Measurements from ENCODE around the gene DNAJA3.
A peak's percentile ranks its signal among the peaks of the same experiment; 100 is the strongest.

DNAJA3 gene

DNA sequence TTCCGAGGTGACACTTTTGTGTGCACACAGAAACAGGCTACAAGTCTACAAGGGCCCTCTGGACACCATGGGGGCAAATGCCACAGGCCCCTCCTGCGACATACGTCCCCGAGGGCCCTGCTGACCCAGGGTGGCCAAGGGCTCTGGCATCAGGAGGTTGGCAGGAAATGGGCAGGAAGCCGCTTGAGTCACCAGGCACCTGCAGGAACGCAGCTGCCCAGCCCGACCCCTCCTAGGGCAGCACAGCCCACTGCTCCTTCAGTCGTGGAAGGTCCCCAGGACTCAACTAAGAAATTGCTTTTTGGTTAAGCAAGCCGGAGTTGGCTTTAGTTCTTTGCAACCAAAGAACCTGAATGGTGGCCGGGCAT, 17.4 kb upstream of the DNAJA3 start:
- Histone ChIP-seq H3K4me1 (ENCODE audit: insufficient read depth, low read length) (no peaks in the 10 kb centered on the region), H3K36me3 (ENCODE audit: insufficient read depth, low read length) (no peaks in the 10 kb centered on the region), H3K9ac (ENCODE audit: low read depth, low read length) (no peak overlapping the region), H3K9me3 (ENCODE audit: control insufficient read depth, insufficient read depth, low read length) (no peaks in the 10 kb centered on the region)

DNA sequence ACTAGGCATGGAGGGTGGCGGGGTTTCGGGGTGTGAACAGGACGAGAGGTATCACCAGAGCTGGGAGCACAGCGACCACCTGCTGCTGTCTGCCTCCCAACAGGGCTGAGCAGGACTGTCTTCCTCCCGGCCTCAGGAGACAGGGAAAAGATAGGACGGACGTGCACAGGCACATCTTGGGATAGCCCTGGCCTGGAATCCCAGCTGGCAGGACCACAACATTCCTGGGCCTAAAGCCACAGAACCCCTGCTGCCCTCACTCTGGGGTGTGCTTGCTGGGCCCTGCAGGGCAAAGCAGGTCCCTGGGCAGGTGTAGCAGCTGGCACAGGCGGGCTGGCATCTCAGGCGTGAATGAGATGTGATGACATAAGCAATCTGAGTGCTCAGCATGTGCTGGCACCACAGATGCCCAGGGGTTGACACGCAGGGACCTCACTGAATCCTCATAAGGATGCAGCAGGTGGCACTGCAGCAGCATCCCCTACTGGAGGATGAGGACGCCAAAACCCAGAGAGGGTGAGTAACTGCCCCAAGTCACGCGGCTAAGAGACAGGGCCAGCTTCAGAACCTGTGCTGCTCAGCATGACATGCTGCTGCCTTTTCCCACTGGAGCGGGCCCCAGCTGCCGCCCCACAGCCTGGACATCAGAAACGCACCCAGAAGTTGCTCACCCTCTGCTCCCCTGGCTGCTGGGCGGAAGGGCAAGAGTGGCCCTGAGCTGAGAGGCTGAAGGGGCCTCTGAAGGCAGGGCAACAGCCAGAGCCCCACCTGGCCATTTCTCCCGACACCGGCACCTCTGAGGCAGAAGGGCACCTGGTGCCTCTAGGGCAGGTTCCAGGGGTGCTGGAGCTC, 16.4 kb upstream of the DNAJA3 start:
- no peaks in the 10 kb centered on the region for H3K9me3 ChIP-seq (ENCODE audit: control insufficient read depth, insufficient read depth, low read length)
- H3K36me3 ChIP-seq (ENCODE audit: insufficient read depth, low read length): no peaks in the 10 kb centered on the region
- H3K4me1 ChIP-seq (ENCODE audit: insufficient read depth, low read length): no peaks in the 10 kb centered on the region
- no peak overlapping the region for H3K9ac ChIP-seq (ENCODE audit: low read depth, low read length)

DNA sequence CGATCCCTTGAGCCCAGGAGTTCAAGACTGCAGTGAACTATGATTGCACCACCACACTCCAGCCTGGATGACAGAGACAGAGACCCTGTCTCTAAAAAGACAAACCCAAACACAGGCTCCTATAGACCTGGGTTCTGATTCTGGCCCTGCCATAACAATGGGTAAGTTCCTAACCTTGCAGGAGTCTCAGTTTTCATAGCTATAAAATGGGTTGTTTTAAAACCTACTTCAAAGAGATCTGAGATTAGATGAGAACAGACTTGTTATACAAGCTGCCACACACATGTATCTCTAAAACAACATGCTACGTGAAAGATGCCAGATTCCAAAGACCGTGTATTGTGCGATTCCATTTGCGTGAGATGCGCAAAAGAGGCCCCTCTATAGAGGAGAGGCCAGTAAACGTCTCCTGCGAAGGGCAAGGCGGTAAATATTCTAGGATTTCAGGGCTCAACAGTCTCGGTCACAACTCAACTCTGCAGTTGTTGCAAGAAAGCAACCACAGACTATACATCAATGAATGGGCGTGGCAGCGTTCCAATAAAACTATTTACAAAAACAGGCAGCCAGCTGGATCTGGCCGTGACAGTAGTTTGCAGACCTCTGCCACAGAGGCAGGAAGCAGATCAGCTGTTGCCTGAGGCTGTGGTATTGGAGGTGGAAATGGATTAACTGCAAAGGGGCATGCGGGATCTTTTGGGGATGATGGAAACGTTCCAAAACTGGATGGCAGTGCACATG, 15.2 kb upstream of the DNAJA3 start:
- H3K4me1 ChIP-seq (ENCODE audit: insufficient read depth, low read length): peaks cover 6% of the 10 kb centered on the region; the same call in 1 of the 2 replicates
- H3K9me3 ChIP-seq (ENCODE audit: control insufficient read depth, insufficient read depth, low read length): no peaks in the 10 kb centered on the region
- H3K36me3 ChIP-seq (ENCODE audit: insufficient read depth, low read length): no peaks in the 10 kb centered on the region
- no peak overlapping the region for H3K9ac ChIP-seq (ENCODE audit: low read depth, low read length)

DNA sequence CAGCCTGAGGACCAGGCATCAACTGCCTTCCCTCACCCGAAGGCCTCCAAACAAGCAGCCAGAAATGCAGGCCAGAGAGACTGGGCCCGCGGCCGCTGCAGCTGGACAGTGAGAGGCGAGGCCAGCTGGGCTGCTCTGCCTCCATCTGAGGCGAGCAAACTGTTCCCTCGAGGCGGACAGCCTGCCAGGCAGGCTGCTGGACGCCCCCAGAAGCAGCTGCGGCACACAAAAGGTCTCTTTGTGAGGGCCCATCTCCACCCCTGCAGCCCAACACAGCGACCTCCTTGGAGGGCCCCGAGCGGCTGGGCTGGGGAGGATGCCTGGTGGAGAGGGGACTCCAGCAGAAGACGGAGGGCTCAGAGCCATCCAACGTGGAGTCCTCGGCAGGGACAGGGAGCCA, 14.0 kb upstream of the DNAJA3 start:
- Histone ChIP-seq H3K36me3 (ENCODE audit: insufficient read depth, low read length) (no peaks in the 10 kb centered on the region), H3K9ac (ENCODE audit: low read depth, low read length) (no peak overlapping the region), H3K4me1 (ENCODE audit: insufficient read depth, low read length) (peaks cover 7% of the 10 kb centered on the region; the same call in 1 of the 2 replicates)

DNA sequence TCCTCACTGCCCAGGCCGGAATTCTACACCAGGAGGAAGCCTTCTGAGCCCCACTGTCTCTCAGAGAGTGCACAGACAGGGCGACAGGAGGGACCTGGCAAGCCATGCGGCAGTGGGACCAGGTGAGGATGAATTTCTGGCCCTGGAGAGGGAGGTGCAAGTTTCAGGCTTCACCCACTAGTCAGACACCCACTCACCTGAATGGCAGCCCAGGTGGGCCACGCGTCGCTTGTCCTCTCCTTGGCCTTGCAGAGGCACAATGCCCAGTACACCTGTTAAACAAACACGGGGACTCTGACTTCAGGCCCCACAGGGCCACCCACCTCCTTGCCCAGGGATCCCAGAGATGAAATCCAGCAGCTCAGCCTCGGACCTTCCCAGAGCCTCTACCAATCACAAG, 13.5 kb upstream of the DNAJA3 start:
- Histone ChIP-seq H3K4me1 (ENCODE audit: insufficient read depth, low read length) (peaks cover 7% of the 10 kb centered on the region; the same call in 1 of the 2 replicates), H3K9me3 (ENCODE audit: control insufficient read depth, insufficient read depth, low read length) (no peaks in the 10 kb centered on the region), H3K36me3 (ENCODE audit: insufficient read depth, low read length) (no peaks in the 10 kb centered on the region), H3K9ac (ENCODE audit: low read depth, low read length) (no peak overlapping the region)

More for the DNA sequence above, 14.0 kb upstream of the DNAJA3 start:
- no peaks in the 10 kb centered on the region for H3K9me3 ChIP-seq (ENCODE audit: control insufficient read depth, insufficient read depth, low read length)

DNA sequence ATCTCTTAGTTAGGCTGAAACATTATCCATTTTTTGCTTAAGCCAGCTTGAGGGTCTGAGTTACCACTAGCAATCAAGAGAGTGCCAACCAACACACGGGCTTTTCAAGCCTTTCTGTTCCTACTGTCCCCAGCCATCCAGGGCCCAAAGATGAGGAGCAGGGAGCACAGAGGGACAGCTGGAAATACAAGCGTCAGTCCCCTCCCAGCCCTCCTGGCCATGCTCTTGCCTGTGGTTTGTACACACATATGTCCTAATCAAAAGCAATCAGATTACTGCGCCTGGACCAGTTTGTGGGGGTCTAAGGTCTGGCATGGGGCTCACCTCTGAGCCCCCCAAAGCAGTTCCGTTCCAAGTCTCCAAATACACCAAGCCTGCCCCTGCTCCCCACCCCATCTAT, 12.8 kb upstream of the DNAJA3 start:
- Histone ChIP-seq H3K9me3 (ENCODE audit: control insufficient read depth, insufficient read depth, low read length) (no peaks in the 10 kb centered on the region), H3K36me3 (ENCODE audit: insufficient read depth, low read length) (no peaks in the 10 kb centered on the region), H3K4me1 (ENCODE audit: insufficient read depth, low read length) (peaks cover 7% of the 10 kb centered on the region; the same call in 1 of the 2 replicates), H3K9ac (ENCODE audit: low read depth, low read length) (no peak overlapping the region)

DNA sequence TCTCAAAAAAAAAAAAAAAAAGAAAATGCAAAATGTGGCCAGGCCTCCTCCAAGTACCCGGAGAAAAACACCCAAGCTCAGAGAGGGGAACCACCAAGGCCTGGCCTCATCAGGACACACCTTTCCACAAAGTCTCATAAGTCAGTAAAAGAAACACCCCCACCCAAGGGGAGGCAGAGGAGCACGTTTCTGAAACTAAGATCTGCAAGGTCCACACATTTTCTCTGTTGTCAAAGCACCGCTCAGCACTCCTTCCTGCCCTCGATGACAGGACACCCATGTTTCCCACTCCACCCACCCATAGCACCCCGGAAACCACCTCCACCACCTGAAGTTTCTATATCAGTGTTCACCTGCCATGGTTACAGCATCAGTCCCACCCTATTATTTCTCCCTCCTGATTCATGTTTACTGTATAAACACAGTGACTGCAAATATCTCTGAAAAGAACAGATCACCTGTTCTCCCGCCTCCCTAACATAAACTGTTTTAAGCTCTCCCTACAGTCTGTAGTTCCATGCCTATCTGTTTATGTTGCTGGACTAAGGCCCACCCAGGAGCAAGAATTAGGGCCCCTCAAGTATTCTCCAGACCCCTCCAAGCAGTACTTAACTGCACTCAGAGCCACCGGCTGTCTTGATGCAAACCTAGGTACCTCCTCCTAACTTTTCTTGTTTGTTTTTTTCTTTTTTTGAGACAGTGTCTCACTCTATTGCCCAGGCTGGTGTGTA, 11.3 kb upstream of the DNAJA3 start:
- no peaks in the 10 kb centered on the region for H3K36me3 ChIP-seq (ENCODE audit: insufficient read depth, low read length)
- no peak overlapping the region for H3K9ac ChIP-seq (ENCODE audit: low read depth, low read length)
- no peaks in the 10 kb centered on the region for H3K9me3 ChIP-seq (ENCODE audit: control insufficient read depth, insufficient read depth, low read length)
- peaks cover 7% of the 10 kb centered on the region; the same call in 1 of the 2 replicates for H3K4me1 ChIP-seq (ENCODE audit: insufficient read depth, low read length)

DNA sequence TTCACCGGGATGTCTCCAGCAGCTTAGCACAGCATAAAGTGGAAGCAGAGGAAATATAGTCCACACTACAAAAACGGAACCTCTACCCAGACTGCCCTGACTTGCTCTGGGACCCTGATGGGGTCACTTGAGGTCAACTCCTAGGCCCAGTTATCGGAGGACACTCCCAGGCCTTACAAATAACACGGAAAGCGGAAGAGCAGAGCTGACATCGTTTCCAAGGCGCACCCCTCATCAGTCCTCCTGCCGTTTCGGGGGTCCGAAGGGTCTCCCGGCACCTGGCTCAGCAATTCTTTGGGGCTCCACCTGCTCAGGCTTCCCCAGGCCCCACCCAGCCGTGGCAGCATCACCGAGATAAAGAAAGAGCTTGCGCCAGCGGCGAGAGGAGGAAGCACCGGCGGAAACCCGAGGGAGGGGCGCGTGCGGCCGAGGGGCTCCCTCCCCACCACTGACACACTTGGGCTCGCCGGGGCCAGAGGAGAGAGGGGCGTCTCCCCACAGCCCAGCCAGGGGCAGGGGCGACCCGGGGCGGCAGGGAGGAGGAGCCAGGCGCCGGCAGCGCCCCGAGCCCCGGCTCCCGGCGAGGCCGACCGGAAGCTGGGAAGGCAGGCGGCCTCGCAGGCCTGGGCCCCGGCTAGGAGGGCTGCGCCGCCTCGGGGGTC, 10.0 kb upstream of the DNAJA3 start:
- peak overlapping the region; percentile 93 for H3K9ac ChIP-seq (ENCODE audit: low read depth, low read length)
- H3K9me3 ChIP-seq (ENCODE audit: control insufficient read depth, insufficient read depth, low read length): no peaks in the 10 kb centered on the region

DNA sequence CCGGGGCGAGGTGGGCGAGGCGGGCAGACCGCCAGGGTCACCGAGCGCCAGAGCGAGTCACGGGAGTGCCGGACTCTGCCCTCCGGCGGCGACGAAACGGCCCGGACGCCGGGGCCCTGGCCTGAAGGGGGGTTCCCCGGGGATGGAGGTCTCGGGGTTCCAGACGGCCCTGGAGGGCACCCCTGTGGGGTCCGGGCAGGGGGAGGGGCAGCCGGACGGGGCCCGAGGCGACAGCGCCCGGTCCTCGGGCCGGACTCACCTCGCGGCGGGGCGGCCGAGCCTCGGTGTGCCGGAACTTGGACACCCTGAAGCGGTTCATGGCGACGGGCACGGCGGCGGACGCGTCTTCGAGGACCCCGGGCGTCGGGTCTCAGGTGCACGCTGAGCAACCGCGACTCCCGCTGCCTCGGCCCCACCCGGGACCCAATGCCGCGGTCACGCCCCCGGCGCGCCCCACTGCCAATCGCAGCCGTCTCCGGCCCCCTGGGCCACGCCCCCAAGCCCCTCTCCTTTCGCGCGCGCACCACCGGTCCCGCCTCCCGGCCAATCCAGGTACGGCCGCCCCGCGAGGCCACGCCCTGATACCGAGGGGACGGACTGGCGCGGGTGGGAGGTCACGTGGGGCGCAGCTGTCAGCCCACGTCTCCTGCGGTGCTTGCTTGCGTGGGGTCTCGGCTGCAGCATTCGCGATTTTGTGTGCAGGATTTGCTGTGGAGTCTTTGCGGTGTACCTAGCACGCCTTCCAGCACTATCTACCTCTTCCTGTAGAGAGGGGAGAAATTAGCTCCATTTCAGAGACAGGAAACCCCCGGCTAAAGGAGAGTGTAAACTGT, 9.3 kb upstream of the DNAJA3 start, which contains the start of gene CORO7:
CORO7 (minus strand) TSS at position 397 of the 833 bp plus-strand sequence; CDS start at position 319, 78 bp downstream.
- Histone ChIP-seq H3K9ac (ENCODE audit: low read depth, low read length) (peak within 1 kb of the TSS; percentile 93), H3K36me3 (ENCODE audit: insufficient read depth, low read length) (no peaks in the 10 kb centered on the region), H3K4me1 (ENCODE audit: insufficient read depth, low read length) (peaks cover 7% of the 10 kb centered on the region; the same call in 1 of the 2 replicates), H3K9me3 (ENCODE audit: control insufficient read depth, insufficient read depth, low read length) (no peaks in the 10 kb centered on the region)

More for the DNA sequence above, 10.0 kb upstream of the DNAJA3 start:
- H3K36me3 ChIP-seq (ENCODE audit: insufficient read depth, low read length): no peaks in the 10 kb centered on the region
- peaks cover 7% of the 10 kb centered on the region; the same call in 1 of the 2 replicates for H3K4me1 ChIP-seq (ENCODE audit: insufficient read depth, low read length)

DNA sequence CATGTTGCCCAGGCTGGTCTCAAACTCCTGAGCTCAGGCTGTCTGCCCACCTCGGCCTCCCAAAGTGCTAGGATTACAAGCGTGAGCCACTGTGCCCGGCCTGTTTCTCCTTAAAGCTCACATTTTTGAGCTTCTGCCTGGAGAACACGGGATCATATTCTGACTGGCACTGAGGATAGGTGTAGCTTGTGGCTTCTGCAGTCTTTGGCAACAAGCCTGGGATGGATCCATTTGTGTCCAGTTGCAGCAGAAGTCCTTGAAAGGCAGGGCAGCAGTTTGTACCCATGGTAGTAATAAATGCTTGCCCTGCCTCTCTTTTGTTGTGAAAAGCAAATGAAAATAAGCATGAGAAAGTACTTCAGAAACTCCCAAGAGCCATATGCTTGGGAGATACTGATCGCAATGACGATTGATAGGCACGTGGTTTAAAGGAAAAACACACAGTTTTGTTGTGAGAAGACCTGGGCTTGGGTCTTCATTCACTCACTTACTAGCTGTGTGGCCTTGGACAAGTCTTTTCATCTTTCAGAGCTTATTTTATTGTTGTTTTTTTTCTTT, 6.2 kb upstream of the DNAJA3 start:
- H3K36me3 ChIP-seq (ENCODE audit: insufficient read depth, low read length): no peaks in the 10 kb centered on the region
- H3K9ac ChIP-seq (ENCODE audit: low read depth, low read length): no peak overlapping the region

DNA sequence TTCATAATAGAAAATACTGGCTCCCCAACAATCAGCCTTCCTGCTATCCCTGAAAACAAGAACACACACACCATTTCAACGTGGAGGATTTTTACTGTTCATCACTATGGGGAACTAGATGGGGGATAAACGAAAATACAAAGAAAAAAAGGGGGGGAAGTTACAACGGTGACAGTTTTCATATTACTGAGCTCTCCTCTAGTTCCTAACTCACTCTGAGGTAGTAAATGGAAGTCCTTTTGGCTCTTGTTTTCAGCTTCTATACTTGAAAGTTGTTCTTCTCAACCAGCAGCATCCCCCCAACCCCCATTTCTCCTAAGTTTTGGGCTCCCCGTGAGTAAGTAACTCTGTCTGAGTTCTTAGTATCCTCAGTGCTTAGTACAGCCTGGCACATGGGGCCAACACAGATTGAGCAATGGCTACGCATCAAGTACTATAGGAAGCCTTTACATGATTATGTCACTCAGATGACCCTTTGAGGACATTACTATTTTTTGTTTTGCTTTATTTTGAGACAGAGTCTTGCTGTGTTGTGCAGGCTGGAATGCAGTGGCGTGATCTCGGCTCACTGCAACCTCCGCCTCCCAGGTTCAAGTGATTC, 5.1 kb upstream of the DNAJA3 start:
- Histone ChIP-seq H3K9me3 (ENCODE audit: control insufficient read depth, insufficient read depth, low read length) (no peaks in the 10 kb centered on the region), H3K36me3 (ENCODE audit: insufficient read depth, low read length) (no peaks in the 10 kb centered on the region), H3K9ac (ENCODE audit: low read depth, low read length) (no peak overlapping the region), H3K4me1 (ENCODE audit: insufficient read depth, low read length) (no peaks in the 10 kb centered on the region)

More for the DNA sequence above, 6.2 kb upstream of the DNAJA3 start:
- H3K9me3 ChIP-seq (ENCODE audit: control insufficient read depth, insufficient read depth, low read length): no peaks in the 10 kb centered on the region
- H3K4me1 ChIP-seq (ENCODE audit: insufficient read depth, low read length): peaks cover 7% of the 10 kb centered on the region; the same call in 1 of the 2 replicates

DNA sequence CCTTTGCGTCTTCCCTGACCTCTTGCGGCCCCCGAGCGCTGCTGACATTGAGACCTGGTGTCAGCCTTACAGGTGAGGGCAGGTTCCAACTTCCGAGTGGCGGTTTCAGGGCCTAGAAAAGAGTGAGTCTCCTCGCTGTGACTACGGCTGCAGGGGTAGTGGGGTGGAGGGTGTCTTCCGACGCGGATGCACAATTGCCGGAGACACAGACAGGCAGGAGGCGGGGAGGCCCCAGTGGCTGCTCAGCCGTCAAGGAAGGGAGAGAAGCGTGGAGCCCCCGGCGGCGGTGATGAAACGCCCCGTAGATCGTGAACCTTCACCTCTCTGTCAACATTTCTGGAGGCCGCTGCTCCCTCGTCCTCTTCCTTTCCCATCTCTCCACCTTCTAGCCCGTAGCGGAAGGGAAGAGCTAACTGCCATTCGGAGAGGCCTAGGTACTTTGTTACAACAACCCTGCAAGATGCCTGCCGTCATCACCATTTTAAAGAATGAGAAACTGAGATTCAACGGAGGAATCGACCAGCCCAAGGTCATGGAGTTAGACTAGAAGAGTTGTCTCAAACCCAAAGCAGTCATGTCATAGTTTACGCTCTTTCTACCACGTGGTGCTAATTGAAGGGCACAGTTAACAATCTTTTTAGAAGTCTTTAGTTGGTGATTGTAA, 485 bp downstream of the DNAJA3 start:
- H3K9ac ChIP-seq (ENCODE audit: low read depth, low read length): peak overlapping the region; percentile 84
- H3K36me3 ChIP-seq (ENCODE audit: insufficient read depth, low read length): peaks cover 2% of the 10 kb centered on the region; the same call in 1 of the 2 replicates
- no peaks in the 10 kb centered on the region for H3K9me3 ChIP-seq (ENCODE audit: control insufficient read depth, insufficient read depth, low read length)
- no peaks in the 10 kb centered on the region for H3K4me1 ChIP-seq (ENCODE audit: insufficient read depth, low read length)
